A673 (cell line): ENCODE results near the gene ERAL1. TPM values are rescaled to one million over a fixed set of nuclear protein-coding genes. Genes with fewer than 3 reads are reported as not detected.
A peak's percentile ranks its signal among the peaks of the same experiment; 100 is the strongest.
"Not testable (repeated sequence)": the region's sequence is repeated elsewhere in the genome, so short reads cannot be mapped to it uniquely, and the experiment has no call there.

Experiments
- BruUV-seq: library from RNA; stranded (reverse); fragments of 400-500 nt; replicated peaks from 2 replicates; lab custom pipeline; 2021; lab: Mats Ljungman, UMichigan
- CTCF ChIA-PET: fragments of 300-600 bp; sonication (Branson Sonifier 250); formaldehyde crosslinking; loops from one replicate; lab custom pipeline; 2022; ENCODE audit warnings: antibody characterized with exemption; lab: Charles Lee
- POLR2A ChIA-PET: fragments of 300-600 bp; sonication (Branson Sonifier 250); formaldehyde crosslinking; loops from one replicate; lab custom pipeline; 2022; ENCODE audit warnings: antibody characterized with exemption; ENCODE audit not compliant: low non-redundant PET; lab: Charles Lee
- DNase-seq: peaks from one replicate; pipeline ENCODE4 v3.0.0-alpha.2; 2015; ENCODE audit warnings: low spot score
- H3K27ac ChIP-seq: fragments of 200-600 bp; sonication (generic); 2 replicates; pipeline ENCODE4 v1.5.1; 2016; ENCODE audit warnings: mixed run types, low read depth, mild to moderate bottlenecking, mixed read lengths, antibody characterized with exemption, low read length; ENCODE audit not compliant: poor library complexity, severe bottlenecking
- H3K27me3 ChIP-seq: fragments of 200-600 bp; sonication (generic); replicated peaks from 2 replicates; pipeline ENCODE4 v1.6.1; 2017; ENCODE audit warnings: mixed run types, low read depth, mild to moderate bottlenecking, mixed read lengths, antibody characterized with exemption, low read length; ENCODE audit not compliant: insufficient read depth, poor library complexity
- H3K36me3 ChIP-seq: fragments of 200-600 bp; sonication (generic); 2 replicates; pipeline ENCODE4 v1.6.1; 2016; ENCODE audit warnings: mixed run types, mild to moderate bottlenecking, mixed read lengths, antibody characterized with exemption, low read length; ENCODE audit not compliant: insufficient read depth, poor library complexity, severe bottlenecking
- H3K4me1 ChIP-seq: fragments of 200-600 bp; sonication (generic); 2 replicates; pipeline ENCODE4 v1.6.1; 2017; ENCODE audit warnings: mixed run types, mild to moderate bottlenecking, mixed read lengths, antibody characterized with exemption, low read length; ENCODE audit not compliant: insufficient read depth, poor library complexity, severe bottlenecking
- H3K4me3 ChIP-seq: fragments of 200-600 bp; sonication (generic); 2 replicates; pipeline ENCODE4 v1.5.1; 2016; ENCODE audit warnings: low read depth, mixed run types, mild to moderate bottlenecking, mixed read lengths, low read length; ENCODE audit not compliant: poor library complexity, severe bottlenecking
- H3K9me3 ChIP-seq: fragments of 200-600 bp; sonication (generic); 2 replicates; pipeline ENCODE4 v1.6.1; 2016; ENCODE audit warnings: mixed run types, low read depth, mild to moderate bottlenecking, mixed read lengths, antibody characterized with exemption, low read length; ENCODE audit not compliant: poor library complexity, severe bottlenecking
- EZH2 ChIP-seq: fragments of 200-600 bp; sonication (generic); IDR thresholded peaks from 2 replicates; pipeline ENCODE4 v1.6.1; 2017; ENCODE audit warnings: borderline replicate concordance, low read depth, mild to moderate bottlenecking, mixed read lengths, antibody characterized with exemption, low read length; ENCODE audit not compliant: poor library complexity, severe bottlenecking
- intact Hi-C: fragments of 100-400 bp; cut with micrococcal nuclease; formaldehyde crosslinking; loops from one replicate; pipeline ENCODE4 v1.10.0; 2022; ENCODE audit not compliant: unreplicated experiment
- total RNA-seq: library from RNA; stranded (reverse); gene quantifications from 2 replicates; pipeline ENCODE4 v1.2.3, GENCODE V29; 2021
- TF ChIP-seq, protein P1 (sequence below): fragments of 300-800, 200-600 bp; sonication (generic); conservative IDR thresholded peaks from 2 replicates; pipeline ENCODE4 v1.5.1; 2017; ENCODE audit warnings: low read depth, mild to moderate bottlenecking, antibody characterized with exemption, low read length, moderate library complexity, mixed read lengths

Gene ERAL1
- total RNA-seq, 1 experiment from 2014 or later: 80.5 TPM

DNA sequence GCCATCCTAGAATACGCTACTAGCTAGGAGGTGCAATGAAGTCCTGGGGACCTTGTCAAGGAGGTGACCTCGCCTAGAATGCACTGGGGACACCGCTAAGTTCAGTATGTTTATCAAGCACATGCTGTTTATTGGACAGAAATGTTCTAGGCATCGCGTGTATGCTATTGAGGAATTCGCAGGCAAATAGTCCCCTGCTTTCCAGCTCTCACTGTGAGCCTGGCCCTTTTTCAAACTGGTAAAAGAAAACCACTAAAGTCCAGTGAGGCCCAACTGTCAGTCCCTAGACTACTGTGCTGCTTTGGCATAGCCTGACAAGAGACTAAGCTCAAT lies 11.0 kb upstream of the ERAL1 start:
- no peak overlapping the region for H3K27ac ChIP-seq
- intact Hi-C loops: loop anchor here (5.0 kb wide), 1 partner anchor 81 kb away; no protein-coding TSS in a partner anchor
- POLR2A ChIA-PET: no interaction called here

DNA sequence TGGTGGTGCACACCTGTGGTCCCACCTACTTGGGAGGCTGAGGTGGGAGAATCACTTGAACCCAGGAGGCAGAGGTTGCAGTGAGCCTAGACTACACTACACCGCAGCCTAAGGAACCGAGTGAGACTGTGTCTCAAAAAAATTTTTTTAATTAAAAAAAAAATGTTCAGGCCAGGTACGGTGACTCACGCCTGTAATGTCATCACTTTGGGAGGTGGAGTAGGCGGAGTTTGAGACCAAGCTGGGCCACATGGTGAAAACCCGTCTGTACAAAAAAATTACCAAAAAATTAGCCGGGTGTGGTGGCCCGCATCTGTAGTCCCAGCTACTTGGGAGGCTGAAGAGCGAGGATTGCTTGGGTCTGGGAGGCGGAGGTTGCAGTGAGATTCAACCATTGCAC lies 8.6 kb upstream of the ERAL1 start:
- Histone ChIP-seq H3K36me3 (no peaks in the 10 kb centered on the region), H3K27me3 (no peaks in the 10 kb centered on the region), H3K9me3 (no peaks in the 10 kb centered on the region), H3K4me3 (no peak overlapping the region), H3K4me1 (no peaks in the 10 kb centered on the region), H3K27ac (no peak overlapping the region)
- intact Hi-C loops: no loop called here
- BruUV-seq: no TSS peak
- TF ChIP-seq, protein P1, sequence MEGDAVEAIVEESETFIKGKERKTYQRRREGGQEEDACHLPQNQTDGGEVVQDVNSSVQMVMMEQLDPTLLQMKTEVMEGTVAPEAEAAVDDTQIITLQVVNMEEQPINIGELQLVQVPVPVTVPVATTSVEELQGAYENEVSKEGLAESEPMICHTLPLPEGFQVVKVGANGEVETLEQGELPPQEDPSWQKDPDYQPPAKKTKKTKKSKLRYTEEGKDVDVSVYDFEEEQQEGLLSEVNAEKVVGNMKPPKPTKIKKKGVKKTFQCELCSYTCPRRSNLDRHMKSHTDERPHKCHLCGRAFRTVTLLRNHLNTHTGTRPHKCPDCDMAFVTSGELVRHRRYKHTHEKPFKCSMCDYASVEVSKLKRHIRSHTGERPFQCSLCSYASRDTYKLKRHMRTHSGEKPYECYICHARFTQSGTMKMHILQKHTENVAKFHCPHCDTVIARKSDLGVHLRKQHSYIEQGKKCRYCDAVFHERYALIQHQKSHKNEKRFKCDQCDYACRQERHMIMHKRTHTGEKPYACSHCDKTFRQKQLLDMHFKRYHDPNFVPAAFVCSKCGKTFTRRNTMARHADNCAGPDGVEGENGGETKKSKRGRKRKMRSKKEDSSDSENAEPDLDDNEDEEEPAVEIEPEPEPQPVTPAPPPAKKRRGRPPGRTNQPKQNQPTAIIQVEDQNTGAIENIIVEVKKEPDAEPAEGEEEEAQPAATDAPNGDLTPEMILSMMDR: no peak
- no peak for TF ChIP-seq EZH2
- no peak for DNase-seq
- CTCF ChIA-PET: no interaction called here
- POLR2A ChIA-PET: no interaction called here

More for the DNA sequence above, 11.0 kb upstream of the ERAL1 start:
- TF ChIP-seq, protein P1: no peak
- no peak for TF ChIP-seq EZH2
- Histone ChIP-seq H3K9me3 (no peaks in the 10 kb centered on the region), H3K4me1 (peaks cover 11% of the 10 kb centered on the region), H3K4me3 (no peak overlapping the region), H3K36me3 (no peaks in the 10 kb centered on the region), H3K27me3 (no peaks in the 10 kb centered on the region)
- CTCF ChIA-PET: no interaction called here
- BruUV-seq: no TSS peak
- DNase-seq: no peak

DNA sequence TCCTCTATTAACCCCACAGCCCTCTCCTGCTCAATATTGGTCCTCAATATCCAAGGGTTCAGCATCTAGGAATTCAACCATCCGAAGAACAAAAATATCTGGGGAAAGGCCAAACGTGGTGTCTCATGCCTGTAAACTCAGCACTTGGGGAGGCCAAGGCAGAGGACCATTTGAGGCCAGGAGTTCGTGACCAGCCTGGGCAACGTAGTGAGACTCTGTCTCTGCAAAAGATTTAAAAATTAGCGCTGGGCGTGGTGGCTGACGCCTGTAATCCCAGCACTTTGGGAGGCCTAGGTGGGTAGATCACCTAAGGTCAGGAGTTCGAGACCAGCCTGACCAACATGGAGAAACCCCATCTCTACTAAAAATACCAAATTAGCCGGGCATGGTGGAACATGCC lies 8.1 kb upstream of the ERAL1 start:
- DNase-seq, H3K4me3 ChIP-seq, intact Hi-C loops, H3K9me3 ChIP-seq, H3K27ac ChIP-seq, H3K36me3 ChIP-seq, H3K4me1 ChIP-seq, CTCF ChIA-PET, H3K27me3 ChIP-seq, BruUV-seq, POLR2A ChIA-PET: not testable (repeated sequence)

DNA sequence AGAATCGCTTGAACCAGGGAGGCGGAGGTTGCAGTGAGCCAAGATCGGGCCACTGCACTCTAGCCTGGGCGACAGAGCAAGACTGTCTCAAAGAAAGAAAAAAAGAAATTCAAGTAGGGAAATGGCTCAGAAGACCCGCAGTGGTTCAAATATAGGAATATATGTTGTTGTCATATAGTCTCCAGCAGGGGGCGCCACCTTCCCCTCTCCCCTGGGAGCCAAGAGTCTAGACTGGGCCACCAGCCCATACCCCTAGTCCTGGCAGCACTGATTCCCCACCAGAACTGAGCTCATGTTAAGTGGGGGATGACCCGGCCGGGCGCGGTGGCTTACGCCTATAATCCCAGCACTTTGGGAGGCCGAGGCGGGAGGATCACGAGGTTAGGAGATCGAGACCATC lies 6.1 kb upstream of the ERAL1 start:
- BruUV-seq, POLR2A ChIA-PET, H3K9me3 ChIP-seq, H3K36me3 ChIP-seq, intact Hi-C loops, H3K4me3 ChIP-seq, H3K27me3 ChIP-seq, H3K27ac ChIP-seq, H3K4me1 ChIP-seq: not testable (repeated sequence)
- peak; percentile 56 for DNase-seq
- TF ChIP-seq, protein P1: peak; percentile 62
- CTCF ChIA-PET: interaction anchor here (0.6 to 1.1 kb wide), 4 partner anchors 47 to 269 kb away, joined by 3 to 4 read pairs (median 4); partner anchors contain the start of gene DHRS13
